ENCODE data around the gene DBI. TPM values are rescaled to one million over a fixed set of nuclear protein-coding genes. Genes with fewer than 3 reads are reported as not detected.

DBI gene
- total RNA-seq, 1 experiment from 2014 or later, result 230 TPM

- H3K9me3 ChIP-seq (ENCODE audit: low read depth, low read length, poor library complexity, severe bottlenecking), result peaks cover 2% of the 10 kb centered on the region
- BruUV-seq (replicated peaks), result no TSS peak
- intact Hi-C loops (cut with micrococcal nuclease; ENCODE audit: unreplicated experiment), result no loop called here
- no peak for DNase-seq (ENCODE audit: low spot score)
- no peaks in the 10 kb centered on the region for H3K4me1 ChIP-seq (ENCODE audit: insufficient read depth, low read length, poor library complexity, severe bottlenecking)
- H3K36me3 ChIP-seq (ENCODE audit: insufficient read depth, low read length, poor library complexity, severe bottlenecking), result peaks cover 2% of the 10 kb centered on the region
- ChIA-PET CTCF (no interaction called here), POLR2A (ENCODE audit: low non-redundant PET) (no interaction called here)
- no peak overlapping the region for H3K4me3 ChIP-seq (ENCODE audit: low read depth, low read length, poor library complexity, severe bottlenecking)
- no peaks in the 10 kb centered on the region for H3K27me3 ChIP-seq (replicated peaks; ENCODE audit: insufficient read depth, low read depth, low read length, poor library complexity)
- no peak for TF ChIP-seq EZH2 (IDR thresholded peaks at IDR 0.05; ENCODE audit: borderline replicate concordance, low read depth, low read length, poor library complexity, severe bottlenecking)
- TF ChIP-seq, protein P1, sequence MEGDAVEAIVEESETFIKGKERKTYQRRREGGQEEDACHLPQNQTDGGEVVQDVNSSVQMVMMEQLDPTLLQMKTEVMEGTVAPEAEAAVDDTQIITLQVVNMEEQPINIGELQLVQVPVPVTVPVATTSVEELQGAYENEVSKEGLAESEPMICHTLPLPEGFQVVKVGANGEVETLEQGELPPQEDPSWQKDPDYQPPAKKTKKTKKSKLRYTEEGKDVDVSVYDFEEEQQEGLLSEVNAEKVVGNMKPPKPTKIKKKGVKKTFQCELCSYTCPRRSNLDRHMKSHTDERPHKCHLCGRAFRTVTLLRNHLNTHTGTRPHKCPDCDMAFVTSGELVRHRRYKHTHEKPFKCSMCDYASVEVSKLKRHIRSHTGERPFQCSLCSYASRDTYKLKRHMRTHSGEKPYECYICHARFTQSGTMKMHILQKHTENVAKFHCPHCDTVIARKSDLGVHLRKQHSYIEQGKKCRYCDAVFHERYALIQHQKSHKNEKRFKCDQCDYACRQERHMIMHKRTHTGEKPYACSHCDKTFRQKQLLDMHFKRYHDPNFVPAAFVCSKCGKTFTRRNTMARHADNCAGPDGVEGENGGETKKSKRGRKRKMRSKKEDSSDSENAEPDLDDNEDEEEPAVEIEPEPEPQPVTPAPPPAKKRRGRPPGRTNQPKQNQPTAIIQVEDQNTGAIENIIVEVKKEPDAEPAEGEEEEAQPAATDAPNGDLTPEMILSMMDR (conservative IDR thresholded peaks at IDR 0.05; ENCODE audit: low read depth, low read length), result no peak
- H3K27ac ChIP-seq (ENCODE audit: low read depth, low read length, poor library complexity, severe bottlenecking), result no peak overlapping the region
Observed at GRCh38 chr2:119378566-119378965, 11.8 kb downstream of the DBI start.

- ChIA-PET CTCF (no interaction called here), POLR2A (ENCODE audit: low non-redundant PET) (no interaction called here)
- Histone ChIP-seq H3K27ac (ENCODE audit: low read depth, low read length, poor library complexity, severe bottlenecking) (no peak overlapping the region), H3K36me3 (ENCODE audit: insufficient read depth, low read length, poor library complexity, severe bottlenecking) (no peaks in the 10 kb centered on the region), H3K9me3 (ENCODE audit: low read depth, low read length, poor library complexity, severe bottlenecking) (no peaks in the 10 kb centered on the region), H3K27me3 (replicated peaks; ENCODE audit: insufficient read depth, low read depth, low read length, poor library complexity) (no peaks in the 10 kb centered on the region), H3K4me1 (ENCODE audit: insufficient read depth, low read length, poor library complexity, severe bottlenecking) (peaks cover 18% of the 10 kb centered on the region), H3K4me3 (ENCODE audit: low read depth, low read length, poor library complexity, severe bottlenecking) (no peak overlapping the region)
- no TSS peak for BruUV-seq (replicated peaks)
- intact Hi-C loops (cut with micrococcal nuclease; ENCODE audit: unreplicated experiment), result no loop called here
- no peak for DNase-seq (ENCODE audit: low spot score)
- TF ChIP-seq, protein P1 (conservative IDR thresholded peaks at IDR 0.05; ENCODE audit: low read depth, low read length), result no peak
- no peak for TF ChIP-seq EZH2 (IDR thresholded peaks at IDR 0.05; ENCODE audit: borderline replicate concordance, low read depth, low read length, poor library complexity, severe bottlenecking)
Observed at GRCh38 chr2:119383410-119384140, 16.8 kb downstream of the DBI start.

GRCh38 chr2:119384971-119385370 lies 18.2 kb downstream of the DBI start:
- H3K36me3 ChIP-seq (ENCODE audit: insufficient read depth, low read length, poor library complexity, severe bottlenecking), result no peaks in the 10 kb centered on the region
- no peak overlapping the region for H3K4me3 ChIP-seq (ENCODE audit: low read depth, low read length, poor library complexity, severe bottlenecking)
- TF ChIP-seq, protein P1 (conservative IDR thresholded peaks at IDR 0.05; ENCODE audit: low read depth, low read length), result no peak
- TF ChIP-seq EZH2 (IDR thresholded peaks at IDR 0.05; ENCODE audit: borderline replicate concordance, low read depth, low read length, poor library complexity, severe bottlenecking), result no peak
- H3K27ac ChIP-seq (ENCODE audit: low read depth, low read length, poor library complexity, severe bottlenecking), result no peak overlapping the region
- CTCF ChIA-PET, result no interaction called here
- no peaks in the 10 kb centered on the region for H3K9me3 ChIP-seq (ENCODE audit: low read depth, low read length, poor library complexity, severe bottlenecking)
- intact Hi-C loops (cut with micrococcal nuclease; ENCODE audit: unreplicated experiment), result no loop called here
- no peaks in the 10 kb centered on the region for H3K27me3 ChIP-seq (replicated peaks; ENCODE audit: insufficient read depth, low read depth, low read length, poor library complexity)
- peaks cover 32% of the 10 kb centered on the region for H3K4me1 ChIP-seq (ENCODE audit: insufficient read depth, low read length, poor library complexity, severe bottlenecking)
- BruUV-seq (replicated peaks), result no TSS peak
- POLR2A ChIA-PET (ENCODE audit: low non-redundant PET), result no interaction called here
- DNase-seq (ENCODE audit: low spot score), result no peak
